NCI-H1105 treated with DMSO at 0.1 percent for 48 hours (cell line): ENCODE results near the gene CYP3A5.
"Not testable (repeated sequence)": the region's sequence is repeated elsewhere in the genome, so short reads cannot be mapped to it uniquely, and the experiment has no call there.

Experiments used
- DNase-seq: peaks from one replicate; lab custom pipeline; 2025; lab: John Stamatoyannopoulos, UW

Gene CYP3A5

DNA sequence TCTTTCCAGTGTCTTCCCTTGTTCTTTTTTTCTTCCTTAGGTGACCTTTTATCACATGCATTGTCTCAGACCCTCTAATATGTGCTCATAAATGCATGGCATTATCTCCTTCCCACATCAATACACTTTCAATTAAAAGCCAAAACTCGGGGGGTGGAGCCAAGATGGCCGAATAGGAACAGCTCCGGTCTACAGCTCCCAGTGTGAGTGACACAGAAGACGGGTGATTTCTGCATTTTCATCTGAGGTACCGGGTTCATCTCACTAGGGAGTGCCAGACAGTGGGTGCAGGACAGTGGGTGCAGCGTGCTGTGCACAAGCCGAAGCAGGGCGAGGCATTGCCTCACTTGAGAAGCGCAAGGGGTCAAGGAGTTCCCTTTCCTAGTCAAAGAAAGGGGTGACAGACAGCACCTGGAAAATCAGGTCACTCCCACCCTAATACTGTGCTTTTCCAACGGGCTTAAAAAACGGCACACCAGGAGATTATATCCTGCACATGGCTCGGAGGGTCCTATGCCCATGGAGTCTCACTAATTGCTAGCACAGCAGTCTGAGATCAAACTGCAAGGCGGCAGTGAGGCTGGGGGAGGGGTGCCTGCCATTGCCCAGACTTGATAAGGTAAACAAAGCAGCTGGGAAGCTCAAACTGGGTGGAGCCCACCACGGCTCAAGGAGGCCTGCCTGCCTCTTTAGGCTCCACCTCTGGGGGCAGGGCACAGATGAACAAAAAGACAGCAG lies 6.2 kb upstream of the CYP3A5 start:
- not testable (repeated sequence) for DNase-seq

DNA sequence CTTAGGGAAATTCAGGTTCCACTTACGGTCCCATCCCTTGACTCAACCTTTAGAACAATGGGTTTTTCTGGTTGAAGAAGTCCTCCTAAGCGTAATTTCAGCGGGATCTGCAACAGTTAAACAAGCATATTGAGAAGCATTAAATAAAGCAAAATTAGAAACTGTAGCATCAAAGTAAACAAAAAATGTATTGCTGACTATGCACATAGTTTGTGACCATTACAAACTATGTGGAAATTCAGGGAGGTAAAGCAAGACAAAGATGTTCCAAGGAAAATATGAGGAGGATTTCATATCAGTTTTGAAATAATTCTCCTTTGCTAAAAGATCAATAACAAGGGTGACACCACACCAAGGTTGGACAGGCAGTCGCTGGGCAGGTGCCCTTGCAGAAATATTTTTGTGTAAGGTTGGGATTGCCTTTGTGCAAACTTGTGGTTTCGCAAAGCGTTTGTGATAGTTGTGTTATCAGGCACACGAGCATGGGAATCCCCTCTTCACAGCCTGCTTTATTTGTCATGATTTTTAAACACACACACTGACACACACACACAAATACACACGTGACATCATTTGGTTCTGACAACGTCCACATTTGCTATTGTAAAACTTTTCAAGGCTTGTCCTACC lies 5.4 kb upstream of the CYP3A5 start:
- DNase-seq = no peak

DNA sequence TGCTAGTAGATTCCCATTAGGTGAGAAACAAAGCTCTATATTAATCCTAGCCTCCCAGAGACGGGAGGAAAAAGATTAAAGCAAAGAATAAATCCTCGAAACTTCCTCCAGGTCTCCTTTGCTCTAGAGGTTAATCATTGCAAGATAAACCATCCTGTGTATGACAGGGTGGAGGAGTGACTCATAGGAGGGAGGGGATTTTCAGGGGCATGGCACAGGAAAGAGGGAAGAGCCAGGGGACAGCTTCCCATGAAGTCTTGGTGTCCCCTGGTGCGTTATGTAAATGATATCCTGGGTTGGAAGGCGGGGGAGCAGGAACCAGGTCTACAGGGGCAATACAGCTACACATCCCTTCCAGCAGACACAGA lies 780 bp downstream of the CYP3A5 start:
- no peak for DNase-seq

DNA sequence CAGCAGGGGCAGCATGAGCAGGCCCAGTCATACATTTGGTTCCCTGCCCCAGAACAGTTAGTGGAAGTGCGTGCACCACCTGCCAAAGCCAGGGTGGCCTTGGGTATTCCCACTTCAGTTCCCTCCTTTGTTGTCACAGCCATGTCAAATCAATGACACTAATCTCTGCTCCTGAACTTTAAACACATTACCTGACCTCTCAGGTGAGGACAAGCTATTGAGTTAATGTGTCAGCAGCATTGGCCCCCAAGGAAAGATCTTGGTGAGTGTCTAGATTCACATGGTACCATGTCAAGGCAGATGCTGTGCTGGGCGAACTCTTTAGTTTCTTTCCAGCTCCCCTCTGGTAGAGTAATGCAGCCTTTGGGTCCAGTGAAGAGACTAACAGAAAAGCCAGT lies 2.1 kb downstream of the CYP3A5 start:
- no peak for DNase-seq

DNA sequence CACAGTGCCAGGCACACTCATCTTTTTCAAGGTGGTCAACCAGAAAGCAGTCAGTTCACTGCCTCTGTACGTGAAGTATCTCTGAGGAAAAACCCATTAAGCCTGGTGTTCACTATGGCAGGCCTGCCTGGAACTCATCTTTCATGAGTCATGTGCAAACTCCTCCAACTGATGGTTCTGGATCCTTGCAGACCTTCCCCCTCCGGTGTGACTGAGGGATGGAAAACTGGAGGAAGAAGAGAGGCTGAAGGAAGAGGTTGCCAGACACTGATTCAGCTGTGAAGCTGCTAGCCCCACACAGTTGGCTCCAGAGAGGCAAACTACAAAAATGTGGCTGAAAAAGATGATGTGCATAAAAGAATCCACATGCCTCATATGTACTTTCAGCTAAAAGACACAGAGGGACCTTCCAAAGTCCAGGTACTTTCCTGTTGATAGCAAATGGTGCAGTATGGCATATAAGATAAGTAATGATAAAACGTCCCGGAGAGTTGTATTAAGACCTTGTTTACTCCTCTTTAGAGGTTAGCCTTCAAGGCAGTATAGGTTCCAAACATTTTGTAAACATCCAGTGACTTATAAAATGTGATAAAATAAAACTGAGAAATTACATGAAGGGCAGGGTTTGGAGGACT lies 2.7 kb downstream of the CYP3A5 start:
- DNase-seq = no peak

DNA sequence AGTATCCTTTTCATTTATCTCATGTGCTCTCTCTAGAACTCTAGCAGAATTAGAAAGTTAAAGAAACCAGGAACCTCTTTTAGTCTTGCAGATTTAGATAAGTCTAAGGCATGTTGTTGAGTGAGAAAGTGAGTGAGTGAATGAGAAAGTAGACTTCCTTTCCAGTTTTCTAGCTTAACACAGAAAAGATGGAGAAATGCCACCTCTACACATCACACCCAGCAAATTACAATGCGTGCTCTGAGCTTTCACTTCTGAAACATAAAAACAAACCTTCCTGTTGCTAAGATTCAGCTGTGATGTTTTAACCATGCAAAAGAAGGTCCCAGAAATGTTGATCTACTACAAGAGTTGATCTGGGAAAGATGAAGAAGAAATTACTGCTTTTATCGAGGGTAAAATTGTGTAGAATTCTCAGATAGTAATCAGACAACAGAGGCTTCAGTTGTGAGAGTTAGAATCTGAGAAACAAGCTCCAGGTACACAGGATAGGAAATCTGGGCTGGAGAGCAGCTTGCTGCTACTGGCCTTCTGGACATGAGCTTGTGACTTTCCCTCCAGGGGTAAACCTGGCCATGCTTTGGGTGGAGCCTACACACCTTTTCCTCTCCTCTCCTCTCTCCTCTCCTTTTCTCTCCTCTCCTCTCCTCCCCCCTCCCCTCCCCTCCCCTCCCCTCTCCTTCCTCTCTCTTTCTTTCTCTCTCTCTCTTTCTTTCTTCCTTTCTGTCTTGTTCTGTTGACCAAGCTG lies 4.6 kb downstream of the CYP3A5 start:
- DNase-seq = no peak

DNA sequence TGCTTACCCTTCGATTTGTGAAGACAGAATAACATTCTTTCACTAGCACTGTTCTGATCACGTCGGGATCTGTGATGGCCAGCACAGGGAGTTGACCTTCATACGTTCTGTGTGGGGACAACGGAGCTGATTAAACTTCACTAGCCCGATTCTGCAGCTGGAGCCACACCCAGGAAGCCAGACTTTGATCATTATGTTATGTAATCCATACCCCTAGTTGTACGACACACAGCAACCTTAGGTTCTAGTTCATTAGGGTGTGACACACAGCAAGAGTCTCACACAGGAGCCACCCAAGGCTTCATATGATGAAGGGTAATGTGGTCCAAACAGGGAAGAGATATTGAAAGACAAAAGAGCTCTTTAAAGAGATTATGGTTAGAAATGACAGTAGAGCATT lies 7.2 kb downstream of the CYP3A5 start:
- DNase-seq = no peak

DNA sequence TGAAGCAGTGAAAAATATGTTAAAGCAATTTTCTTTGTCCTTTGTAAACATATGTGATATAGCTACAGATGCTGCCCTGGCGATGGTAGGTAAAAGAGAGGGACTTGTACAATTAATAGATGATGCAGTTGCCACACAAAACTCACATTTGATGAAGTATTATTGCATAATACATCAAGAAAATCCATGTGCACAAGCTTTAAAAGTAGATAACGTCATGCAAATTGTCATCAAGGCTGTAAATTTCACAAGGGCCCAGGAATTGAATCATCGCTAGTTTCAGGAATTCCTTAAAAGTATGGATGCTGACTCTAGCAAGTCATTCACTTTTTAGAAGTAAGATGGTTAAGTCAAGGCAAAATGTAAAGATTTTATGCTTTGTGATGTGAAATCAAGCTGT lies 10.0 kb downstream of the CYP3A5 start:
- DNase-seq = no peak

DNA sequence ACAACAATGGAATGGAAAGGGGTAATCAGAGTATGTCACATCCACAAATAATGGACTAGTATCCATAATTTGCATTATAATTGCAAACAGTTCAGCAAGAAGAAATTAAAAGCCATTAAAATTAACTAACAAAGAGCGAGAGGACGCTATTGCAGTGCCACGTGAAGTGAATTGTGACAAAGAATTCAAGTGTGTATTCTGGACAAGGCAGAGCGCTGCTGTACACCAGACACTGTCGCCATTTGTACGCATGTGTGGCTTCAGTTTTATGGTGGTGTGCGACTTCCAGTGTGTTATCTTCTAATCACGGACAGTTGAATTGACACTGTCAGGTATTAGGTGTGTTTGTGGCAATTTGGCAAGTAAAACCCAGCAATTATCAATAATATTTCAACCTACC lies 11.3 kb downstream of the CYP3A5 start:
- no peak for DNase-seq

DNA sequence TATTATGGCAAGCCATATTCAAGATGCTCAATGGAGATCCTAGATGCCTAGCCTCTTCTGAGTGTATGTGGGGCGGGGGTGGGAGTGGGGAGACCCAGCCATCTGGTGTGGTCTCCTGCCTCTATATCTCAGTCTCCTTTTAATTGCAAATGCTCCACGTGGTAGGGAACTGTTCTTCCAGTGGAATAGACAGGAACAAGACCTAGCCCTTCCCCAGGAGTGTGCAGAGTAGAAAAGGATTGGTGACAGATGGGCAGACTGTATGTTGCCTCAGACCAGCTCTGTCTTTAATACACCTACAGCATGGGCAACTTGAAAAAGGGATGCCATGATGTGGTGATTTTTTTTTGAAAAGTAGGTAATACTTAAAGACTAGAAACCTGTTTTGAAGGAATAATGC lies 12.6 kb downstream of the CYP3A5 start:
- DNase-seq = no peak

DNA sequence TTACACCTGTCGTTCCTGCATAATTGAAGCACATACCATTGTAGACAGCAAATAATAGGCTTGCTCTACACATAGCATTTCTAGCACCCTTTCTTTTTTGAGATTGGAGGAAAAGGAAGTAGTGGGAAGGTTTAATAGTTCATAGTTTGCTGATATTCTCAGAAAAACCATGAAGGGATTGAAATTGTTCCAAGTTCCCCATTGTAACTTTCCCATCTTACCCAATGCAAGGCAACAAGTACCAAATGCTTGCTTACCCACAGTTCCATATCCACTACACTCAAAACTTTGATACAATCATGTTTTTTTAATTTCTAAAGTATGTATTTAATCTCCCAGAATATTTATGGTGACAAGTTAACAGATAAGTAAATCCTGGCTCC lies 13.8 kb downstream of the CYP3A5 start:
- DNase-seq = no peak

DNA sequence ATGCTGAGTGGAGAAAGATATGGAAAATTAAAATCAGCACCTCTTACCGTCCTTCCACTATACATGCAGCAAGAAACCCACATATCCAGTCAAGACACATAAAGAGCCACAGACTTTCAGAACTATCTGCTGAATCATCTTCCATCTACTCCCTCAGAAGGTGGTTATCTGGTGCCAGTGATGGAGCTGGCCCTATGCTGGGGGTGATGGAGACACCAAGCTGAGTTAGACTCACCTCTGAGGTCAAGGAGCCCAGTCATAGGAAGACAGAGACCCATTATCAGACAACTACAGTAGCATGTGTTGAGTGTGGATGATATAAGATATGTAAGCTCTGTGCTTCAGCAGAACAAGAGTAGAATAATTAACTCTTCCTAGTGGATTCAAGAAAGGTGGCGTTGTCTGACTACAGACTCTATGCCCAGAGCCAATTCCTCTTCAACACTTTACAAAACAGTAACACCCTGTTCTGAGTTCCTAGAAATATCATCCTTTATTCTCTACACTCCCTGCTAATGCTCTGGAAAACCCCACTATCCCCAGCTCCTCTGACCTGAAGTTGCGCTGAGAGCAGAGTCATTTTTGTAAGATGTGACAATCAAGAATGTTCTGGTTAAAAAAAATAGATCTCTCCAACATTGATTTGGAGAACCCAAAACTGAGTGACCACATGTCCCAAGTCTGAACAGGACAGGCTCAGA lies 14.3 kb downstream of the CYP3A5 start:
- DNase-seq = no peak

DNA sequence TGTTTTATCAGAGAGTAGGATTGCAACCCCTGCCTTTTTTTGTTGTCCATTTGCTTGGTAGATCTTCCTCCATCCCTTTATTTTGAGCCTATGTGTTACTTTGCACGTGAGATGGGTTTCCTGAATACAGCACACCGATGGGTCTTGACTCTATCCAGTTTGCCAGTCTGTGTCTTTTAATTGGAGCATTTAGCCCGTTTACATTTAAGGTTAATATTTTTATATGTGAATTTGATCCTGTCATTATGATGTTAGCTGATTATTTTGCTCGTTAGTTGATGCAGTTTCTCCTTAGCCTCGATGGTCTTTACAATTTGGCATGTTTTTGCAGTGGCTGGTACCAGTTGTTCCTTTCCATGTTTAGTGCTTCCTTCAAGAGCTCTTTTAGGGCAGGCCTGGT lies 21.9 kb downstream of the CYP3A5 start:
- DNase-seq = not testable (repeated sequence)

DNA sequence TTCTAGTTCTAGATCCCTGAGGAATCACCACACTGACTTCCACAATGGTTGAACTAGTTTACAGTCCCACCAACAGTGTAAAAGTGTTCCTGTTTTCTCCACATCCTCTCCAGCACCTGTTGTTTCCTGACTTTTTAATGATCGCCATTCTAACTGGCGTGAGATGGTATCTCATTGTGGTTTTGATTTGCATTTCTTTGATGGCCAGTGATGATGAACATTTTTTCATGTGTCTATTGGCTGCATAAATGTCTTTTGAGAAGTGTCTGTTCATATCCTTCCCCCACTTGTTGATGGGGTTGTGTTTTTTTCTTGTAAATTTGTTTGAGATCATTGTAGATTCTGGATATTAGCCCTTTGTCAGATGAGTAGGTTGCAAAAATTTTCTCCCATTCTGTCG lies 25.2 kb downstream of the CYP3A5 start:
- not testable (repeated sequence) for DNase-seq

DNA sequence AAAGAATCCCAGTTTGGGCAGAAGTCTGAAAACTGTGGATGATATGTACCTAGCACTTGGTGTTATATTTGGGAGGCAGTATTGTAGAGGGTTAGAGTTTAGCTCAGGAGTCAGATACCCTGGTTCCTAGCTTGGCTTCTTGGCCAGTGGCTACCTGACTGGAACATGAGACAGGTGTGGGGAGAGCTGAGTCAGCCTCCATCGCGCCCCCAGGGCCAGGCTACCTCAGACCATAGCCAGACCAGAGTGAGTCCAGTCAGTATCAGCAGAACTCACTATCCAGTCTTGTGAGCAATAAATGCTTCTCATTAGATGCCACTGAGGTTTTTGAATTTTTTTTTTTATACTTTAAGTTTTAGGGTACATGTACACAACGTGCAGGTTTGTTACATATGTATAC lies 26.0 kb downstream of the CYP3A5 start:
- DNase-seq = no peak

DNA sequence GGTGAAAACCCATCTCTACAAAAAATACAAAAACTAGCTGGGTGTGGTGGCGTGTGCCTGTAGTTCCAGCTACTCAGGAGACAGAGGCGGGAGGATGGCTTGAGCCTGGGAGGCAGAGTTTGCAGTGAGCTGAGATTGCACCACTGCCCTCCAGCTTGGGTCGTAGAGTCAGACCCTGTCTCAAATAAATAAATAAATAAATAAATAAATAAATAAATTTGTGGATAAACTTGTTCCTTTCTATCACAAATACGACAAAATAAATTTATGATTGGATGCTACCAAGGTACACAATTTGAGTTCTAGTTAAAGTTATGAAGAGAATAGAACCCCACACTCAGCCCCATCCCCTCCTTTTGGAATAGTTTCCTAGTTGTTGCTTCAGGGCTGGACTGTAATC lies 26.5 kb downstream of the CYP3A5 start:
- DNase-seq = not testable (repeated sequence)

DNA sequence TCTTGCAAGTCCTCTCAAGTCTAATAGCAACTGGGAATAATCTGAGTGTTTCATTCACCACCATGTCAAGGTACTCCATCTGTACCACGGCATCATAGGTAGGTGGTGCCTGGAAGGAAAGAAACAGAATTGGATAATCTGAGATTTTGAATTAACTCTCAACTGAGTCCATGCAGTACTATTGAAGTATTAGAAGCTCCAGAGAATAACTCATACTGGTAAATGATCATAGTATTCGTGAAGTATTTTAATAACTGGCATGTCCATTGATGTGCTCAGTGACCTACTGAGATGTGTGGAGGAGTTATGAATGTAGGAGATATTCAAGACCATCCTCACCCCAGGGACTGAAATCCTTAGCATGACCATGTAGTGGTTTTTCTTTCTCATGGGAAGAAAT lies 27.1 kb downstream of the CYP3A5 start:
- no peak for DNase-seq

DNA sequence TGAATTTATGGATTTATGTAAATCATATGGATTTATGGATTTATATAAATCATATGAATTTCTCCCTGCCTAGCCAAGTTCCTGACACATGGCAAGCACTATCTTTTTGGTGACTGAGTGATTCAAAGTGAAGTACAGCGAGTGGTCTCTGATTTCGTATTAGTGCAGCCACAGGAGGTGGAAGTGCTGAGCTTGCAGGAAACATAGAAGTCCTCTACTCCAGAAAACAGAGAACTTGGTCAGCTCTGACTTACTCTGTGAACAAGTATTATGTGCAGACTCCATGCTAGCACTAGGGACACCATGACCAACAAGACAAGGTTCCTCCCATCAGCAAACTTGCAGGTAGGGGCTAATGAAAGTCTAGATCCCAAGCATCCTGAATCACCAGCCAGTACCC lies 28.5 kb downstream of the CYP3A5 start:
- DNase-seq = no peak

DNA sequence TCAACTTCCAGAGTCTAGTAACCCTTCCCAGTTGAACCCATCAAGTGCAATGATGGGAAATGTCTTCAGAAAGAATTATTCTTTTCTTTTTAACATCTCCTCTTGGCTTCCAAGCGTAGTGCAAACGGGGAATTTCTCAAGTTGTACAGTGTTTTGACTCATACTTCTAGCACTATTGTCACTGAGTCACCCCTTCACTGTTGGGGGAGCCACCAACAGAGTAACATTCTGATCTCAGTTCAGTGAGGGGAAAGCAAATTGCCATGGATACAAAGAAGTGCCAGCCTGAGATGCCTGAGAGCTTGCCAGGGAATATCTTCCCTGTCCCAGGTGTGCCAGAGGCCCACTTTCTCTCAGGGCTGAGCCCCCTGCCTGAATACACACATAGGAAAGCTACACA lies 31.0 kb downstream of the CYP3A5 start:
- no peak for DNase-seq

DNA sequence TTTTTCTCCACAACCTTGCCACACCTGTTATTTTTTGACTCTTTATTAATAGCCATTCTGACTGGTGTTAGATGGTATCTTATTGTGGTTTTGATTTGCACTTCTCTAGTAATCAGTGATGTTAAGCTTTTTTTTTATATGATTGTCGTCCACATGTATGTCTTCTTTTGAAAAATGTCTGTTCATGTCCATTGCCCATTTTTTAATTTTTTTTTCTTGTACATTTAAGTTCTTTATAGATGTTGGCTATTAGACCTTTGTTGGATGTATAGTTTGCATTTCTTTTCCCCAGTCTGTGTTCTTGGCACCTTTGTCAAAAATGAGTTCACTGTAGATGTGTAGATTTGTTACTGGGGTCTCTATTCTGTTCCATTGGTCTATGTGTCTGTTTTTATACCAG lies 34.2 kb downstream of the CYP3A5 start:
- DNase-seq = no peak

DNA sequence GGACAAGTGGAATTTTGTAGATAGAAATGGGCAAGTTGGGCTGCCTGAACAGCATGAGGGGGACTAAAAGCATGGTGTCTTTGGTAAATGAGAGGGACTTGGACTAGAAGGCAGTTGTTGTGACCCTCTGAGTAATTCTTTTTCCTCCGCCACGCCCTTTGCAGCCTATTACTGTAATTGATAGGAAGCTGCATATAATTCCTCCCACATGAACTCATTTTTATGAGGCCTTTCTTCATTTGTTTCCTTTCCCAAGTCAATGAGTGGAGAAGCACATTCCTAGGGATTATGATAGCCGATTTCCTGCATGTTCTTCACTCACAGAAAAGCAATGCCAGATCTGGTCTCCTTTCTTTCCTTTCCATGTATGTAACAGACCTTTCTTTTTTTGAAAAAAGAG lies 35.4 kb downstream of the CYP3A5 start:
- no peak for DNase-seq

DNA sequence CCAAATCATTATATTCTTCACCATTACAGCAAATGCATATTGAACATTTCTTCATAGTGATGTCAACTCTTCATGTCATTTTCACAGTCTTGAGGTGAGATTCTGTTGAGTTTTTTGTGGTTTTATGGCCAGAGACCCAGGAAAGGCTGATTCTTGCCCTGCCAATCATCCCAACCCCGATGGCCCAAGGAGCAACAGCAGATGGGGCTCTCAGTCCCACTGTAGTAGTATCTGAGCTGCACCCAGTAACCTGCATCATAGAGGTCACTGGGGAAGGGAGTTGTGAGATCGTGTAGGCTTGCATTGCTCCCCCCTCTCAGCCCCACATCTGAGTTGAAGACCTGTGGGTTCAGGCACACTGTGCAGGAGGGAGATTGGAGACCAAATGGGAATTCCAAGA lies 36.3 kb downstream of the CYP3A5 start:
- no peak for DNase-seq
